Activated CD4-positive, alpha-beta T cell treated with anti-CD3 and anti-CD28 coated beads, Interleukin-2, amount 50 U/mL, for 4 hours (primary cell): ENCODE measurements around the gene RSBN1L.

ENCODE experiments used
- DNase-seq, 2 experiments: peaks; one replicate each; pipeline ENCODE4 v3.0.0-alpha.2; 2020

Gene RSBN1L

GRCh38 chr7:77811516-77812289 is 115.4 kb downstream of the RSBN1L start:
- DNase-seq, result no peak

- DNase-seq, result no peak
These were observed 116.0 kb downstream of the RSBN1L start for GRCh38 chr7:77812290-77812685.

GRCh38 chr7:77813180-77813579 is 116.9 kb downstream of the RSBN1L start:
- DNase-seq, result no peak

GRCh38 chr7:77819021-77819420 is 122.8 kb downstream of the RSBN1L start:
- no peak for DNase-seq

GRCh38 chr7:77820967-77821366 is 124.7 kb downstream of the RSBN1L start:
- DNase-seq, result no peak

- DNase-seq, result no peak
These were observed 126.0 kb downstream of the RSBN1L start for GRCh38 chr7:77822269-77822668.

- DNase-seq, result no peak
These were observed 127.5 kb downstream of the RSBN1L start for GRCh38 chr7:77823787-77824186.

GRCh38 chr7:77824636-77825035 is 128.4 kb downstream of the RSBN1L start:
- DNase-seq, result no peak

GRCh38 chr7:77825131-77825530 is 128.9 kb downstream of the RSBN1L start:
- DNase-seq, result no peak

GRCh38 chr7:77826300-77826699 is 130.0 kb downstream of the RSBN1L start:
- DNase-seq, result no peak

GRCh38 chr7:77827999-77828398 is 131.7 kb downstream of the RSBN1L start:
- DNase-seq, result no peak

GRCh38 chr7:77830649-77831355 is 134.5 kb downstream of the RSBN1L start:
- no peak for DNase-seq

GRCh38 chr7:77831481-77831880 is 135.2 kb downstream of the RSBN1L start:
- DNase-seq, result peak in 1 of 2 experiments; percentile 9

- no peak for DNase-seq
These were observed 135.7 kb downstream of the RSBN1L start for GRCh38 chr7:77831953-77832352.
